Neural cell (in vitro differentiated cells): ENCODE measurements around the gene MUC2.

Experiments used
- EP300 ChIP-seq: fragments of 450-650 bp; conservative IDR thresholded peaks from 2 replicates; pipeline ENCODE4 v1.6.1; 2014; ENCODE audit warnings: antibody characterized with exemption, mild to moderate bottlenecking, moderate library complexity; ENCODE audit not compliant: poor library complexity, severe bottlenecking
- EZH2 ChIP-seq: fragments of 200-600, 300-800 bp; shearing (Covaris generic), sonication (generic); IDR thresholded peaks from 2 replicates; pipeline ENCODE4 v1.6.1; 2014; ENCODE audit warnings: antibody characterized with exemption, low read length, borderline replicate concordance, mild to moderate bottlenecking; ENCODE audit not compliant: insufficient read depth, poor library complexity, severe bottlenecking
- MXI1 ChIP-seq: fragments of 450-650 bp; conservative IDR thresholded peaks from 2 replicates; pipeline ENCODE4 v1.6.1; 2014; ENCODE audit warnings: antibody characterized with exemption, mild to moderate bottlenecking; ENCODE audit not compliant: poor library complexity, severe bottlenecking
- POLR2AphosphoS5 ChIP-seq: IDR thresholded peaks from 2 replicates; pipeline ENCODE4 v1.6.1; 2012
- RAD21 ChIP-seq: fragments of 450-650 bp; conservative IDR thresholded peaks from 2 replicates; pipeline ENCODE4 v1.6.1; 2014; ENCODE audit warnings: antibody characterized with exemption, mild to moderate bottlenecking, moderate library complexity
- SMC3 ChIP-seq: fragments of 450-650 bp; conservative IDR thresholded peaks from 2 replicates; pipeline ENCODE4 v1.6.1; 2014; ENCODE audit warnings: antibody characterized with exemption, mild to moderate bottlenecking, moderate library complexity; ENCODE audit not compliant: poor library complexity
- TF ChIP-seq, protein P1 (sequence below): fragments of 450-650 bp; IDR thresholded peaks from 2 replicates; pipeline ENCODE4 v1.5.1; 2014; ENCODE audit warnings: antibody characterized with exemption, mild to moderate bottlenecking, moderate library complexity; ENCODE audit not compliant: poor library complexity, severe bottlenecking

DNA sequence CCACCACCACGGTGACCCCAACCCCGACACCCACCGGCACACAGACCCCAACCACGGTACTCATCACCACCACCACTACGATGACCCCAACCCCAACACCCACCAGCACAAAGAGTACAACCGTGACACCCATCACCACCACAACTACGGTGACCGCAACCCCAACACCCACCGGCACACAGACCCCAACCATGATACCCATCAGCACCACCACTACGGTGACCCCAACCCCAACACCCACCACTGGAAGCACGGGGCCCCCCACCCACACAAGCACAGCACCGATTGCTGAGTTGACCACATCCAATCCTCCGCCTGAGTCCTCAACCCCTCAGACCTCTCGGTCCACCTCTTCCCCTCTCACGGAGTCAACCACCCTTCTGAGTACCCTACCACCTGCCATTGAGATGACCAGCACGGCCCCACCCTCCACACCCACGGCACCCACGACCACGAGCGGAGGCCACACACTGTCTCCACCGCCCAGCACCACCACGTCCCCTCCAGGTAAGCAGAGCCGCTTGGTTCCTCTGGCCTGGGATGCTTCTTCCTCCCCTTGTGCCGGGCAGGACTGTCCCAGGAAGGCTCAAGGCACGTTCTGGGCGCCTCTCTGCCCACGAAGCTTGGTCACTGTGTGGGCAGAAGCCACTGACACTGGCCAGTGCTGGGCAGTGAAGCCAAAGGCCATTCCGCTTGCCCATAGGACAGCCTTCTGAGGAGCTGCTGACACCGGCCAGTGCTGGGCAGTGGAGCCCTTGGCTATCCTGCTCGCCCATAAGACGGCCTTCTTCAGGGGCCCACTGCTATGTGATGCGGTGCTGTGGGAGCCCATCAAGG lies 25.1 kb downstream of the MUC2 start:
- TF ChIP-seq, protein P1, sequence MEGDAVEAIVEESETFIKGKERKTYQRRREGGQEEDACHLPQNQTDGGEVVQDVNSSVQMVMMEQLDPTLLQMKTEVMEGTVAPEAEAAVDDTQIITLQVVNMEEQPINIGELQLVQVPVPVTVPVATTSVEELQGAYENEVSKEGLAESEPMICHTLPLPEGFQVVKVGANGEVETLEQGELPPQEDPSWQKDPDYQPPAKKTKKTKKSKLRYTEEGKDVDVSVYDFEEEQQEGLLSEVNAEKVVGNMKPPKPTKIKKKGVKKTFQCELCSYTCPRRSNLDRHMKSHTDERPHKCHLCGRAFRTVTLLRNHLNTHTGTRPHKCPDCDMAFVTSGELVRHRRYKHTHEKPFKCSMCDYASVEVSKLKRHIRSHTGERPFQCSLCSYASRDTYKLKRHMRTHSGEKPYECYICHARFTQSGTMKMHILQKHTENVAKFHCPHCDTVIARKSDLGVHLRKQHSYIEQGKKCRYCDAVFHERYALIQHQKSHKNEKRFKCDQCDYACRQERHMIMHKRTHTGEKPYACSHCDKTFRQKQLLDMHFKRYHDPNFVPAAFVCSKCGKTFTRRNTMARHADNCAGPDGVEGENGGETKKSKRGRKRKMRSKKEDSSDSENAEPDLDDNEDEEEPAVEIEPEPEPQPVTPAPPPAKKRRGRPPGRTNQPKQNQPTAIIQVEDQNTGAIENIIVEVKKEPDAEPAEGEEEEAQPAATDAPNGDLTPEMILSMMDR, result no peak
- TF ChIP-seq POLR2AphosphoS5 (no peak), MXI1 (no peak), EP300 (no peak), SMC3 (no peak), EZH2 (no peak), RAD21 (no peak)
